ENCODE results near the gene DOCK6. TPM values are rescaled to one million over a fixed set of nuclear protein-coding genes. Genes with fewer than 3 reads are reported as not detected.
A peak's percentile ranks its signal among the peaks of the same experiment; 100 is the strongest.

Gene DOCK6
- total RNA-seq, 1 experiment from 2014 or later, result 54.8 TPM

DNA sequence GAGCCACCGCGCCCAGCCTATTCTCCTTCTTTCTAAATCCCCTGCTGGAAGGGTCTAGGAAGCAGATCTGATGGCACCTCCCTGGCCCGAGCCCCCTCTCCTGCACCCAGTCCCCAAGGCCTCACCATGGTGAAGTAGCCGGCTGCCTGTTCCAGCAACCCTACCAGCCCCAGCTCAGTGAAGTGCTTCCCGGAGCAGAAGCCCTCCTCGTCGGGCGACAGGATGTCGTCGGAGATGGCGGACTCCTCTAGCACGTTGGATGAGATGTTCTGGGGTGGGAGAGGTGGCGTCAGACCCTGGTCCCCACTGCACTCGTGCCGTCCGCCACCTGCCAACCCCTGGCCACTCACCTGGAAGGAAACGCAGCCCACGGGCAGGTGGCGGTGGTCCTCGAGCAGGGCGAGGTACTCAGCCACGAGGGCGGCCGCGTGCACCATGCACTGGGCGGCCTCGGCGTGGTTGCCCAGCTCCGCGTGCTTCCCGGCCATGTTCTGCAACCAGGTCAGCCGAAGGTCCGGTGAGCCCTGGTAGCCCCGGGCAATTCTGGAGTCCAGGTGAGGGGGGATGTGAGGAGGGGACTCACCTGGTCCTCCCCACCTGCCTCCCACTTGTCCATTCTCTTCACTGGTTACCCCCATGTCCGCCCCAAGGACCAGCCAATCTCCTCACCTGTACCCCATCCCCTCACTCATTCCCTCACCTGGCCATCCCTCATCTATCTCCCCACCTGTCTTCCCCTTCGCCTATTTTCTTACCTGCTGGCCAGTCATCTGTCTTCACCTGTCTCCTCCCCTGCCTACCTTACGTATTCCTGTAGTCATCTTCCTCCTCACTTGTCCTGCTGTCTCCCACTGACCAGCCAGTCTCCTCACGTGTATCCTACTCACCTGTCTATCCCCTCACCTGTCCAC, 53.5 kb downstream of the DOCK6 start:
- TF ChIP-seq, protein P1, sequence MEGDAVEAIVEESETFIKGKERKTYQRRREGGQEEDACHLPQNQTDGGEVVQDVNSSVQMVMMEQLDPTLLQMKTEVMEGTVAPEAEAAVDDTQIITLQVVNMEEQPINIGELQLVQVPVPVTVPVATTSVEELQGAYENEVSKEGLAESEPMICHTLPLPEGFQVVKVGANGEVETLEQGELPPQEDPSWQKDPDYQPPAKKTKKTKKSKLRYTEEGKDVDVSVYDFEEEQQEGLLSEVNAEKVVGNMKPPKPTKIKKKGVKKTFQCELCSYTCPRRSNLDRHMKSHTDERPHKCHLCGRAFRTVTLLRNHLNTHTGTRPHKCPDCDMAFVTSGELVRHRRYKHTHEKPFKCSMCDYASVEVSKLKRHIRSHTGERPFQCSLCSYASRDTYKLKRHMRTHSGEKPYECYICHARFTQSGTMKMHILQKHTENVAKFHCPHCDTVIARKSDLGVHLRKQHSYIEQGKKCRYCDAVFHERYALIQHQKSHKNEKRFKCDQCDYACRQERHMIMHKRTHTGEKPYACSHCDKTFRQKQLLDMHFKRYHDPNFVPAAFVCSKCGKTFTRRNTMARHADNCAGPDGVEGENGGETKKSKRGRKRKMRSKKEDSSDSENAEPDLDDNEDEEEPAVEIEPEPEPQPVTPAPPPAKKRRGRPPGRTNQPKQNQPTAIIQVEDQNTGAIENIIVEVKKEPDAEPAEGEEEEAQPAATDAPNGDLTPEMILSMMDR (IDR thresholded peaks at IDR 0.05; ENCODE audit: unreplicated experiment), result no peak
- no peak for DNase-seq
- Mint-ChIP-seq H3K27me3 (ENCODE audit: unreplicated experiment) (no peaks in the 10 kb centered on the region), H3K9me3 (ENCODE audit: low read depth, unreplicated experiment) (no peaks in the 10 kb centered on the region), H3K27ac (ENCODE audit: unreplicated experiment) (no peak overlapping the region), H3K4me3 (ENCODE audit: low read depth, unreplicated experiment) (no peak overlapping the region), H3K36me3 (ENCODE audit: insufficient read depth, unreplicated experiment) (peaks cover 23% of the 10 kb centered on the region), H3K4me1 (ENCODE audit: low read depth, unreplicated experiment) (peaks cover 9% of the 10 kb centered on the region)
- BruUV-seq (replicated peaks), result no TSS peak
- CTCF ChIA-PET, result interaction anchor here (0.7 kb wide), 2 partner anchors 22 to 282 kb away, joined by 3 to 5 read pairs; no protein-coding TSS in a partner anchor
- intact Hi-C loops (cut with micrococcal nuclease; ENCODE audit: unreplicated experiment), result loop anchor here (10.0 kb wide), 1 partner anchor 174 kb away; no protein-coding TSS in a partner anchor

GRCh38 chr19:11205939-11206570, 56.3 kb downstream of the DOCK6 start:
- CTCF ChIA-PET, result no interaction called here
- H3K36me3 Mint-ChIP-seq (ENCODE audit: insufficient read depth, unreplicated experiment), result peaks cover 28% of the 10 kb centered on the region
- no TSS peak for BruUV-seq (replicated peaks)
- intact Hi-C loops (cut with micrococcal nuclease; ENCODE audit: unreplicated experiment), result loop anchor here (10.0 kb wide), 1 partner anchor 171 kb away; no protein-coding TSS in a partner anchor
- TF ChIP-seq, protein P1 (IDR thresholded peaks at IDR 0.05; ENCODE audit: unreplicated experiment), result no peak
- H3K4me1 Mint-ChIP-seq (ENCODE audit: low read depth, unreplicated experiment), result peaks cover 20% of the 10 kb centered on the region
- no peak overlapping the region for H3K4me3 Mint-ChIP-seq (ENCODE audit: low read depth, unreplicated experiment)
- H3K27me3 Mint-ChIP-seq (ENCODE audit: unreplicated experiment), result no peaks in the 10 kb centered on the region
- H3K9me3 Mint-ChIP-seq (ENCODE audit: low read depth, unreplicated experiment), result no peaks in the 10 kb centered on the region
- H3K27ac Mint-ChIP-seq (ENCODE audit: unreplicated experiment), result no peak overlapping the region
- no peak for DNase-seq

DNA sequence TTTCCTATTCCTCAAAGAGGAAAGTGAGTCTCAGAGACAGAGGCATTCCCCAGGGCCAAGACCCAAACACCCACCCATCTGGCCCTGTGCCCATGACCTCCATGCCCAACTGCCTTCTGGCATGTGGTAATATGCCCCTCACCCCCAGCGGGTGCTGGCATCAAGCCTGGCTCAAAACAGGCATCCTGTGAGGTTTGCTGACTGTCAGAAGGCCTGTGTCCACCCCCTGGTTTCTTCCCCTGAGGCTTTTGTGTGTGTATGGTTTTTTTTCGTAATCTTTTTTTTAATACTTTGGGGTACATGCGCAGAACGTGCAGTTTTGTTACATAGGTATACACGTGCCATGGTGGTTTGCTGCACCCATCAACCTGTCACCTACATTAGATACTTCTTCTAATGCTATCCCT, 57.4 kb downstream of the DOCK6 start:
- Mint-ChIP-seq H3K4me1 (ENCODE audit: low read depth, unreplicated experiment) (peaks cover 20% of the 10 kb centered on the region), H3K9me3 (ENCODE audit: low read depth, unreplicated experiment) (no peaks in the 10 kb centered on the region), H3K27me3 (ENCODE audit: unreplicated experiment) (no peaks in the 10 kb centered on the region), H3K4me3 (ENCODE audit: low read depth, unreplicated experiment) (no peak overlapping the region), H3K27ac (ENCODE audit: unreplicated experiment) (no peak overlapping the region), H3K36me3 (ENCODE audit: insufficient read depth, unreplicated experiment) (peaks cover 28% of the 10 kb centered on the region)
- no peak for DNase-seq
- intact Hi-C loops (cut with micrococcal nuclease; ENCODE audit: unreplicated experiment), result loop anchor here (10.0 kb wide), 1 partner anchor 170 kb away; no protein-coding TSS in a partner anchor
- no TSS peak for BruUV-seq (replicated peaks)
- CTCF ChIA-PET, result no interaction called here
- TF ChIP-seq, protein P1 (IDR thresholded peaks at IDR 0.05; ENCODE audit: unreplicated experiment), result no peak

DNA sequence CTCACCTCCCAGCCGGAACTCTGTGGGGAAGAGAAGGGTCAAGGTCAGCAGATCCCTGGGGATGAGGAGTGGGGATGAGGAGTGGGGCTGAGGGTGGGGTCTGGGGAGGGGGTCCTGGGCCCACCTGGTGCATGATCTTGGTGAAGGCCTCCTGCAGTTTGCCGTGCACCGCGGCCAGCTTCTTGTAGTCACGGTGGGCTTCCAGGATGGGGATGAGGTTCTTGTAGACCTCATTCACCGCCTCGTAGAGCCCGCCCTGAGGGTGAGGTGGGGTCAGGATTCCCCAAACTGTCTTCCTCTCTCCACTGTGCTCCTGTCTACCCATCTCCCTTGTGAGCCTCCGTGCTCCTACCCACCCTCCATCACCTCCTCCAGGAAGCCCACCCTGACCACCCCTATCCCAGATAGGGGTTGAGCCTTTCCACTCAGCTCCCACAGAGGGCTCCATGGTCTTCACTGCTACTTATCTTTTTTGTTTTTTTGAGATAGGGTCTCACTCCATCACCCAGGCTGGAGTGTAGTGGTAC, 58.2 kb downstream of the DOCK6 start:
- H3K4me3 Mint-ChIP-seq (ENCODE audit: low read depth, unreplicated experiment), result no peak overlapping the region
- BruUV-seq (replicated peaks), result no TSS peak
- no peak for DNase-seq
- H3K4me1 Mint-ChIP-seq (ENCODE audit: low read depth, unreplicated experiment), result peaks cover 20% of the 10 kb centered on the region
- H3K27me3 Mint-ChIP-seq (ENCODE audit: unreplicated experiment), result no peaks in the 10 kb centered on the region
- intact Hi-C loops (cut with micrococcal nuclease; ENCODE audit: unreplicated experiment), result loop anchor here (10.0 kb wide), 1 partner anchor 169 kb away; no protein-coding TSS in a partner anchor
- H3K27ac Mint-ChIP-seq (ENCODE audit: unreplicated experiment), result peak overlapping the region; percentile 50
- H3K36me3 Mint-ChIP-seq (ENCODE audit: insufficient read depth, unreplicated experiment), result peaks cover 28% of the 10 kb centered on the region
- TF ChIP-seq, protein P1 (IDR thresholded peaks at IDR 0.05; ENCODE audit: unreplicated experiment), result no peak
- CTCF ChIA-PET, result interaction anchor here (1.3 to 1.7 kb wide), 2 partner anchors 66 to 78 kb away, joined by 4 to 5 read pairs; no protein-coding TSS in a partner anchor
- H3K9me3 Mint-ChIP-seq (ENCODE audit: low read depth, unreplicated experiment), result no peaks in the 10 kb centered on the region
